ENCODE data around the gene RAB22A.

Gene RAB22A

GRCh38 chr20:58296051-58296837 lies 13.3 kb upstream of the RAB22A start:
- no peak for DNase-seq (ENCODE audit: low read depth)
- no peak overlapping the region for H3K4me3 ChIP-seq (ENCODE audit: low read depth, low read length)

GRCh38 chr20:58297394-58297793 lies 12.1 kb upstream of the RAB22A start:
- DNase-seq (ENCODE audit: low read depth), result no peak

GRCh38 chr20:58300321-58300720 lies 9.2 kb upstream of the RAB22A start:
- no peak overlapping the region for H3K4me3 ChIP-seq (ENCODE audit: low read depth, low read length)
- DNase-seq (ENCODE audit: low read depth), result no peak

More at GRCh38 chr20:58297394-58297793, 12.1 kb upstream of the RAB22A start:
- H3K4me3 ChIP-seq (ENCODE audit: low read depth, low read length), result no peak overlapping the region

DNA sequence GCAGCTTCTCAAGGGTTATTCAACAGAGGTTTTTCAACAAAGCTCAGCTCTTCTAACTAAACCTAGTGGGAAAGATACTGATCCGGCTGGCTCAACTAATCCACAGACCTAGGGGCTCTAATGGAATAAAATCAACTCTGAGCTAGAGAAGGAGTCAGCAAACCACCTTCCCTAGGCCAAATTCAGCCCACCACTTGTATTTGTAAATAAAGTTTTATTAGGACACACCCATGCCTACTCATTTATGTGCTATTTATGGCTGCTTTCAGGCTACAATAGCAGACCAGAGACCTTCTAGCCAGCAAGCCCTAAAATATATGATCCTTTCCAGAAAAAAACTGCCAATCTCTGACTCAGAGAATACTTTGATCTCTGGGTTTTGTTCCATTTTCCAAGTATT lies 6.0 kb upstream of the RAB22A start:
- H3K4me3 ChIP-seq (ENCODE audit: low read depth, low read length), result no peak overlapping the region
- DNase-seq (ENCODE audit: low read depth), result no peak

DNA sequence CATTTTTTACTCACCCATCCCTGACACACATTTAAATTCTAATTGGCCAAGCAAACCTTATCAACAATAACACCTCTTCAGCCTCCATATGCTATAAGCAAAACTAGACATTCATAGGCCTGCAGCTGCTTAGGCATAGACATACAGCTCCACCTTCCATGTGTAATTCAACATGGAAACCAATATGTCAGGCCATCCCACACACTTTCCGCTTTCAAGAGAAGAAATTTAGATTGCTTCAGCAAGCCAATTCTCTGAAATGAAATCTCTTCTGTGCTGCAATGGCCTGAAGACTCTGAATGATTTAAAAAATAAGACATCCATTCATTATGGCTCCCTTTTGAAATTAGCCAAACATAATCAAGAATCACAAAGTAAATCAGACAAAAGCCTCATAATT lies 4.5 kb upstream of the RAB22A start:
- no peak for DNase-seq (ENCODE audit: low read depth)

GRCh38 chr20:58306421-58307261 lies 2.9 kb upstream of the RAB22A start:
- H3K4me3 ChIP-seq (ENCODE audit: low read depth, low read length), result no peak overlapping the region
- DNase-seq (ENCODE audit: low read depth), result peak; percentile 29

More for the DNA sequence above, 4.5 kb upstream of the RAB22A start:
- no peak overlapping the region for H3K4me3 ChIP-seq (ENCODE audit: low read depth, low read length)

GRCh38 chr20:58307270-58307669 lies 2.2 kb upstream of the RAB22A start:
- no peak overlapping the region for H3K4me3 ChIP-seq (ENCODE audit: low read depth, low read length)
- DNase-seq (ENCODE audit: low read depth), result no peak

DNA sequence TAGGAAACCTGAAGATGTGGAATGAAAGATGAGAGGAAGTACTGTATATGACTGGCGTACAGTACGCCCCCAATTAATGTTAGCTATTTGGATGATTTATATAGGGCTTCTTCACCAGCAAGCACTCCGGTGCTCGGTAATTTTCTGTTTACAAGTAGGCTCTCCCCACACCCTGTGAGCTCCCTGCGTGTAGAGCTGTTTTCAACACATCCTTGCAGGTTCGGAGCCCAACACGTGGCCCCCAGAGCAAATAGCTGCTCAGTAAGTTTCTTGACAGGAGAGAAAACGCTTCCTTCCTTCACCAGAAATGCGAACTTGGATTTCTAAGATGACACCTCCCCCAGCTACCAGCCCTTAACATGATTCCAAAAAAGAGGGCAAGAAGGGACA lies 1.2 kb upstream of the RAB22A start:
- no peak for DNase-seq (ENCODE audit: low read depth)

DNA sequence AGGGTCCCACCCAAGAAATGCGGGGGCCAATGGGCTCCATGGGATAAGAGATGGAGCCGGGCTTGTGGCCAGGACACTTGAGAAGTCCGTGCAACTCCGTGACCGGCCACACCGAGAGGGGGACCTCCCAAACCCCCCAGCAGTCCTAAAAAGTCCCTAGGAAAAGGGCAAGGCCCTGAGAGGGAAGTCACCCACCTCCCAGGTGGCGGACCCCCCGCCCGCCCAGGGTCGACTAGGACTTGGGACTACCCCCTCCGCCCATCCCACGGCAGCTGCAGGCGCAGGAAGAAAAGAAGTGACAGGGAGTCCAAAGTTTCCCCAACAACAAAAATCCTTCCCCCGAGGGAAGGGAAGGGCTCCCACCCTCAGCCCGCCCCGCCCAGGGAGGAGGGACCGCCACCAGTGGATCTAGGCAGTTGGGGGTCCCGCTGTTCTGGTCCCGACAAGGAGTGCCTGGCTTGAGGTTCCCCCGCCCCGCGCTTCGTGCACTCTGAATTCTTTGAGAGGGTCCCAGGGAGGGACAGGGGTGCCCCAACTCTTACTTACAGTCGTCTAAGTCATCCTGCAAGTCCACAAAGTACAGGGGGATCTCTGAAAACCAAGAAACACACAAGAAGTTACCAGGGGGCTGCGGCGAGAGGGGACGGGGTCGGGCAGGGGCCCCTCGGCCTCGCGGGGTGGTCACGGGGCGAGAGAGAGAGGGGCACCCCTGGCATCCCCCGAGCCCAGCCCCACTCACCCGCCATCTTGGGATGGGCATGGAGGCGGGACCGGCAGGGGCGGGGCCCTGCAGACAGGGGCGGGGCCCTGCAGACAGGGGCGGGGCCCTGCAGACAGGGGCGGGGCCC lies 611 bp upstream of the RAB22A start:
- H3K4me3 ChIP-seq (ENCODE audit: low read depth, low read length), result peak overlapping the region; percentile 81
- DNase-seq (ENCODE audit: low read depth), result no peak

More for the DNA sequence above, 1.2 kb upstream of the RAB22A start:
- H3K4me3 ChIP-seq (ENCODE audit: low read depth, low read length), result peak overlapping the region; percentile 81

DNA sequence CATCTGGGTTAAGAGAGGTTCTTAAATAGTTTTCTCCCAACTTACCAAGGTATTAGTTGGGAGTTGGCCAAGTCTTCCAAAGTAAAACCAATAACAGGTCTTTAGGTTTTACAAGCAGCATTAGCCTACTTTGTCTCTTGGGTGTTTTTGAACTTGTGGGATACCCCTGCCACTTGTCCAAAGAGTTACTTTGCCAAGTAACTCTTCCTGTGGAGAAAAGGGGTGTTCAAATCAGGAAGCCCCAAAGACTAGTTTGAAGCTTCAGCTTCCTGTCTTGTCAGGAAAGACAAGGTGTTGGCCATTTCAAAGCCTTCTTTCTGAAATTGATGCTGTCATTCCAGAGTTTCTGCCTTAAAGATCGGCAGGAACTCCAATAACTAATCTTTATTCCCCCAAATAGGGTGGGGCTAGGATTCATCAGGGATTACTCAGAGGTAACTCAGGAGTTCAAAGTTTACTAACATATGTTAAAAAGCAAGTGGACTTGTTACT lies 822 bp downstream of the RAB22A start:
- DNase-seq (ENCODE audit: low read depth), result no peak
- H3K4me3 ChIP-seq (ENCODE audit: low read depth, low read length), result peak overlapping the region; percentile 84

DNA sequence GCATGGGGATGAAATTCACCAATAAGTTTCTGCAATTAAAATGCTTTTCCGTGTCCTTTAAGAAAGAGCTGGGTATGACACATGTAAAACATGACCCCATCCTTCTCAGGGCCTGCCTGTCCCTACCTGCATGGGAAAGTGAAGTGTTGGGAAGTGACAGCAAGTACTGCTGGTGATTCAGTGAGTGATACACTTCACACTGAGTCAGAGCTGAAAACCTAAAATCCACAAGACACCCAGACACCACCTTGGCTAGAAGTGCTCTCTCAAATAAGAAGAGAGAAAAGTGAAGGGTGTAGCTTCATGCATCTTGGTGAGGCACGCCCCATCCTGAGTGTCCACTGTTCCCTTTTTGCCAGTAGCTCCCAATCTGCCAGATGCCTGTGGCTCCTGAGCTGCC lies 3.3 kb downstream of the RAB22A start:
- H3K4me3 ChIP-seq (ENCODE audit: low read depth, low read length), result no peak overlapping the region
- no peak for DNase-seq (ENCODE audit: low read depth)

DNA sequence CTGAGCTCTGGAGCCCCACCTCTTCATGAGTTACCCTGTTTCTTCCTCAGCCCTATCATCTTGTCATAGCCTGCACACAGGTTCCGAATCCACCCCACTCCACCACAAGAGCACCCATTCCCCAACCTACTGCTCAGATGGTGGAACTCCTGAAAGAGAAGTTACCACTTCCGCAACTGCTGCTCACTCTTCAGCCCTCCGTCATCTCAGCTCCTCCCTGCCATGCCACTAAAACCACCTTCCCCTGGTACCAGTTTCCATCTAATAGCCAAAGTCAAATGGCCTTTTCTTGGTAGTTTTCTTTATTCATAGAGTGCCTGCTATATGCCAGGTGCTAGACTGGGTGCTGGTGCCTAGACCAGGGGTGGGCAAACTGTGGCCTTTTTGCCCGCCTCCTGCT lies 3.9 kb downstream of the RAB22A start:
- H3K4me3 ChIP-seq (ENCODE audit: low read depth, low read length), result no peak overlapping the region
- no peak for DNase-seq (ENCODE audit: low read depth)

GRCh38 chr20:58321205-58321604 lies 11.7 kb downstream of the RAB22A start:
- no peak overlapping the region for H3K4me3 ChIP-seq (ENCODE audit: low read depth, low read length)
- no peak for DNase-seq (ENCODE audit: low read depth)

DNA sequence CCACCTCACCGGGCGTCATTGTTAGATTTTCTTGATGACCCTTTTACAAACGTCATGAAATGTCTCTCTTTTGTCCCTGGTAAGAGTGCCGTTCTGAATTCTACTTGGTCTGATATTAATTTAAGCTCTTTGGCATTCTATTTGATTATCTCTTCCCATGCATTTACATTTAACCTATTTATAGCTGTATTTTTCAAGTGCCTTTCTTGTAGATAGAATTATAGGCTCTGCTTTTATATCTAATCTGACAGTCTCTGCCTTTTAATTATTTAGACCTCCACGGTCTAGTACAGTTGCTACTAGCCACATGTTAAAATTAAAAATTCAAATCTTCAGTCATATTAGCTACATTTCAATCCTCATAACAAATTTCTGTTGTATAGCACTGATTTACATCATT lies 12.6 kb downstream of the RAB22A start:
- no peak overlapping the region for H3K4me3 ChIP-seq (ENCODE audit: low read depth, low read length)
- DNase-seq (ENCODE audit: low read depth), result no peak

DNA sequence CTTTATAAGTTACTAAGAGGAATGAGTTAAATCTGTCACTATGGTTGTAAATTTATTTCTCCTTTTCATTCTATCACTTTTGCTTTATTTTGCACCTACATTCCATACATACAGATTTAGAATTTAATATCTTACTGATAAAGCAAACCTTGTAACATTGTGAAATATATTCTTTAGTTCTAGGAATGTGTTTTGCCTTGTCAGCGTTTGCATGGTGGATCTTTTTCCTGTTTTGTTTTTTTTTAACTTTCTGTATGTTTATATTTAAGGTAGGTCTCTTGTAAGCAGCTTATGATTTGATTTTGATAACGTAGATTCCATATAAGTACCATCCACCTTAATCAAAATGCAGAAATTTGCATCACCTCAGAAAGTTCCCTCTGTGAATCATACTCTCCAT lies 16.4 kb downstream of the RAB22A start:
- DNase-seq (ENCODE audit: low read depth), result no peak
- no peak overlapping the region for H3K4me3 ChIP-seq (ENCODE audit: low read depth, low read length)

- no peak overlapping the region for H3K4me3 ChIP-seq (ENCODE audit: low read depth, low read length)
- DNase-seq (ENCODE audit: low read depth), result no peak
Observed at GRCh38 chr20:58327211-58327610, 17.7 kb downstream of the RAB22A start.

DNA sequence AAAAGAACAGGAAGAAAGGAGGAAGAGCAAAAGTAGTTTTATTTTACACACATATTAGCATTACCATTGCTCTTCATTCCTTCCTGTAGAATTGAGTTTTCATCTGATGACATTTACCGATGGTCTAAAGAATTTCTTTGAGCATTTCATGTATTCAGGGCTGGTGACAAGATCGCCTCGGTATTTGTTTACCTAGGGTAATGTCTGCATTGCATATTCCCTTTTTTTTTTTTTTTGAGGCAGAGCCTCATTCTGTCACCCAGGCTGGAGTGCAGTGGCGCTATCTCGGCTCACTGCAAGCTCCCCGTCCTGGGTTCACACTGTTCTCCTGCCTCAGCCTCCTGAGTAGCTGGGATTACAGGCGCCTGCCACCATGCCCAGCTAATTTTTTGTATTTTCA lies 19.3 kb downstream of the RAB22A start:
- H3K4me3 ChIP-seq (ENCODE audit: low read depth, low read length), result no peak overlapping the region
- no peak for DNase-seq (ENCODE audit: low read depth)

- DNase-seq (ENCODE audit: low read depth), result no peak
- no peak overlapping the region for H3K4me3 ChIP-seq (ENCODE audit: low read depth, low read length)
Observed at GRCh38 chr20:58329711-58330110, 20.2 kb downstream of the RAB22A start.

DNA sequence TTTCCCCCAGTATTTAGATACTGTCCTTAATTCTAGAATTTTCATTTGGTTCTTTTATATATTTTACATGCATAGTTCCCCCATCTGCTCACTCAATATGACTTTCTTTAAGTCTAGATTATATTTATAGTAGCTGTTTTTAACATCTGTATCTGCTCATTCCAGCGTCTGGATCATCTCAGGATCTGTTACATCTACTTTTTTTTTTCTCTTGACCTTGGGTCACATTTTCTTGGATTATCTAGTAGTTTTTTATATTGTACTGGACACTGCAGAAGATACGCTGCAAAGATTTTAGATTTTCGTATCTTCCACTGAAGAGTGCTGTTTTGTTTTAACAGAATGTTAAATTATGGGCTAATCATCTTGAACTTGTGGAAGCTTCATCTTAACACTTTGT lies 20.7 kb downstream of the RAB22A start:
- DNase-seq (ENCODE audit: low read depth), result no peak
- no peak overlapping the region for H3K4me3 ChIP-seq (ENCODE audit: low read depth, low read length)

DNA sequence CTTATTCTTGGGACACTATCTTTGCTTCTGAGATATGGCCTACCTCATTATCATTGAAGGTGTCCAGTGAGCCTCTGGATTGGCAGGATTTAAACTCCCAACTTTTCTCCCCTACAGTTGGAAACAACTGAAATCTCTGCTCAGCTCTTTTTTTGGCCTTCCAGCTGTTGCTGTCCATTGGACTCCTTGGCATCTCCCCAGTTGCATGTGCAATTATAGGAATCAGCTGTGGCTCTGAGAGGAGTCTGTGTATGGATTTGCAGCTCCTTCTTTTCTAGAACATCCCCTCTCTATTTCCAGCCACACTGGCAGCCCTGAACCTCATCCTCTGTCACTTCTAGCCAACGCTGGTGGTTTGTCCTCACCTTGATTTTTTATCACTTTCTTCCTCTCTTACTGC lies 21.2 kb downstream of the RAB22A start:
- no peak overlapping the region for H3K4me3 ChIP-seq (ENCODE audit: low read depth, low read length)
- DNase-seq (ENCODE audit: low read depth), result no peak
